ENCODE results near the gene CELSR2. TPM values are rescaled to one million over a fixed set of nuclear protein-coding genes. Genes with fewer than 3 reads are reported as not detected.
"Not testable (repeated sequence)": the region's sequence is repeated elsewhere in the genome, so short reads cannot be mapped to it uniquely, and the experiment has no call there.

CELSR2 gene, protein sequence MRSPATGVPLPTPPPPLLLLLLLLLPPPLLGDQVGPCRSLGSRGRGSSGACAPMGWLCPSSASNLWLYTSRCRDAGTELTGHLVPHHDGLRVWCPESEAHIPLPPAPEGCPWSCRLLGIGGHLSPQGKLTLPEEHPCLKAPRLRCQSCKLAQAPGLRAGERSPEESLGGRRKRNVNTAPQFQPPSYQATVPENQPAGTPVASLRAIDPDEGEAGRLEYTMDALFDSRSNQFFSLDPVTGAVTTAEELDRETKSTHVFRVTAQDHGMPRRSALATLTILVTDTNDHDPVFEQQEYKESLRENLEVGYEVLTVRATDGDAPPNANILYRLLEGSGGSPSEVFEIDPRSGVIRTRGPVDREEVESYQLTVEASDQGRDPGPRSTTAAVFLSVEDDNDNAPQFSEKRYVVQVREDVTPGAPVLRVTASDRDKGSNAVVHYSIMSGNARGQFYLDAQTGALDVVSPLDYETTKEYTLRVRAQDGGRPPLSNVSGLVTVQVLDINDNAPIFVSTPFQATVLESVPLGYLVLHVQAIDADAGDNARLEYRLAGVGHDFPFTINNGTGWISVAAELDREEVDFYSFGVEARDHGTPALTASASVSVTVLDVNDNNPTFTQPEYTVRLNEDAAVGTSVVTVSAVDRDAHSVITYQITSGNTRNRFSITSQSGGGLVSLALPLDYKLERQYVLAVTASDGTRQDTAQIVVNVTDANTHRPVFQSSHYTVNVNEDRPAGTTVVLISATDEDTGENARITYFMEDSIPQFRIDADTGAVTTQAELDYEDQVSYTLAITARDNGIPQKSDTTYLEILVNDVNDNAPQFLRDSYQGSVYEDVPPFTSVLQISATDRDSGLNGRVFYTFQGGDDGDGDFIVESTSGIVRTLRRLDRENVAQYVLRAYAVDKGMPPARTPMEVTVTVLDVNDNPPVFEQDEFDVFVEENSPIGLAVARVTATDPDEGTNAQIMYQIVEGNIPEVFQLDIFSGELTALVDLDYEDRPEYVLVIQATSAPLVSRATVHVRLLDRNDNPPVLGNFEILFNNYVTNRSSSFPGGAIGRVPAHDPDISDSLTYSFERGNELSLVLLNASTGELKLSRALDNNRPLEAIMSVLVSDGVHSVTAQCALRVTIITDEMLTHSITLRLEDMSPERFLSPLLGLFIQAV (N-terminal part only)
- 9.8 TPM for total RNA-seq
- long read RNA-seq, partial matches to known transcripts, result 0 of 4 reads
- long read RNA-seq, other reads (novel, unspliced or antisense), result 4 of 4 reads

DNA sequence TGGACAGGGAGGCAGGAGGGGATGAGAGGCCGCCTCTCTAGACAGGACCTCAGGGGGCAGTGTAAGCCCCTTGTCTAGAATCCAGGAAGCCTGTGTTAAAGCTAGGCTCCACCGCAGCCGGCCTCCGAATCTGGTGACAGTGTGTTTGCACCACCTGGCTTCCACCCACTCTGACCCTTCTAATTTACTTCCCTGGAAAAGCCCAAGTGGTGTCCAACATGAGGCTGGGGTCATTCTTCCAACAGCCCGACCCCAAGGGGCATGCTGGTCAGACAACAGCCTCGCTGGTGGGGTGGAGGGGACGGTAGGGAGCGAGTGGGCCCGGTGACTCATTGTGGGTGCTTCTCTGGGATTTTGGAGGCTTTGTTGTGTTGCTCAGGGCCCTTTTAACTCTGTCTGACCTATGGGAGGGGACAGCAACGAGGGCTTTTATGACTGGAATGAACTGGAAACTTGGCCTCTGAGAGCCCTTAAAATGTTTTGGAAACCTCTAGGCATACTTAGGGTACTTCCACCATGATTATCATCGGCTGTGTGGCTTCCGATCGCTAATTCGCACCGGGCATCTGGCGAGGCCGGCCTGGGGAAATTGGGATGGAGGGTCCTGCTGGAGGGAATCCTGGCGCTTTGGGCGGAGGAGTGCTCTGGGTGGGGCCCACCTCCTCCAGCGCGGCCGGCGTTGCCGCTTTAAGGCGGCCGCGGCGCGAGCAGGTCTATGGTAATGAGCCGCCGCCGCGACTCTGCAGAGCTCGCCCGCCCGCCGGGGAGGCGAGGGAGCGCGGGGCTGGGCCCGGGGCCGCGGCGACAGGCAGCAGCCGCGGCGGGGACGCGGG lies at the start of gene CELSR2:
CELSR2 (plus strand) TSS at position 743 of the 833 bp plus-strand sequence. CDS start 541 bp downstream, outside the sequence.
- DNase-seq (peak; percentile 82), ATAC-seq (peak; percentile 80)
- intact Hi-C loops (cut with micrococcal nuclease), result no loop called here

DNA sequence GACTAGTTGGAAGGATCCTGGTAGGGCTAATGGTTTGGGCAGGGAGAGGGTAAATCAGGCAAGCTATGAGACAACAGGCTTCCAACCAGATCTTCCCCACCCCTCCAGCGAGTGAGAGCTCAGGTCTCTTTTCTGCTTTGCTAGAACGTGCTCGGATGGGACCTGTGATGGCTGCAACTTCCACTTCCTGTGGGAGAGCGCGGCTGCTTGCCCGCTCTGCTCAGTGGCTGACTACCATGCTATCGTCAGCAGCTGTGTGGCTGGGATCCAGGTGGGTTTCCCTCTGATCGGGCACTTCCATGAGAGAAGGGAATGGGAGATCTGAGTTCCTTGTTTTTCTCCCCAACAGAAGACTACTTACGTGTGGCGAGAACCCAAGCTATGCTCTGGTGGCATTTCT lies 49.6 kb upstream of the CELSR2 start:
- DNase-seq (no peak), ATAC-seq (no peak)
- intact Hi-C loops (cut with micrococcal nuclease), result no loop called here

DNA sequence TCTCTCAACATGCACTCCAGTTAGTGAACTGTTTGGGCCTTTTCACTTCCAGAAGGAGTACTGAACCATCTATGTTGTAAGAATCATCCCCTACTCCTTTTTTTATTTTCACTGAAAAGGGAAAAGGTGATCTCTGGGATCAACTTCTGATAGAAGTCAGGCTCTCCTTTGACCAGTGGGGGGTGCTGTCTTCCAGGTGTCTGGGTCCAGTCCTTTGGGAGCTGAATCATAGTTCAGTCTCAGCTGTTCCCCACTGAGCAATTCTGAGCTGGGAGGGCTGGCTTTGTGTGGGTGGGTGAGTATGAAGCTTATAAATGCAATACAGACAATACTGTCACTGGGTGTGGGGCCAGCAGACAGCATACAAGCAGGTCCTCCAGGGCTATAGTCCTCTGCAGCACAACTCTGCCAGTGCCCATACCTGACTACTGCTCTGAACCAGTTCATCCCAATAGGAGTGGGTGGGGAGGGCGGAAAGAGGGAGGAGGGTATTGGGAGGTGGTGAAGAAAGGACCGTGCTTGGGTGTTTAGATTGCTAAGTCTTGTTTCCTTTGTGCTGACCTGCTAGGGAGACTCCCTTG lies 48.1 kb upstream of the CELSR2 start:
- intact Hi-C loops (cut with micrococcal nuclease), result no loop called here
- ATAC-seq (no peak), DNase-seq (no peak)

DNA sequence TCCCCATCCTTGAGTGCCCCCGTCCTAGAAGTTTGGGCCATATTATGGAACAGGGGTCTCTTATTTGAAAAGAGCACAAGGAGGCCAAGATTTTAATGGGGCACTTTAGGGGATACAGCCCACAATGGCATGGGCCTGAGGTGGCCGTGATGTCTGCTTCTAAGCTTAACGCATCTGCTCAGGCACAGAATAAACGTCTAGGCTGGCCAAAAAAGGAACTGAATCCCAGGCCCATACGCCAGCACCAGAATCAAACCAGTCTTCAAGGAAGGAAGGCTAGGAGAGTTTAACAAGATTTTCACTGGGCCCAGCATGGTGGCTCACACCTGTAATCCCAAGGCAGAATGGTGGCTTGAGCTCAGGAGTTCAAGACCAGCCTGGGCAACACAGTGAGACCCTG lies 44.9 kb upstream of the CELSR2 start:
- intact Hi-C loops (cut with micrococcal nuclease), result no loop called here
- DNase-seq (no peak), ATAC-seq (no peak)

DNA sequence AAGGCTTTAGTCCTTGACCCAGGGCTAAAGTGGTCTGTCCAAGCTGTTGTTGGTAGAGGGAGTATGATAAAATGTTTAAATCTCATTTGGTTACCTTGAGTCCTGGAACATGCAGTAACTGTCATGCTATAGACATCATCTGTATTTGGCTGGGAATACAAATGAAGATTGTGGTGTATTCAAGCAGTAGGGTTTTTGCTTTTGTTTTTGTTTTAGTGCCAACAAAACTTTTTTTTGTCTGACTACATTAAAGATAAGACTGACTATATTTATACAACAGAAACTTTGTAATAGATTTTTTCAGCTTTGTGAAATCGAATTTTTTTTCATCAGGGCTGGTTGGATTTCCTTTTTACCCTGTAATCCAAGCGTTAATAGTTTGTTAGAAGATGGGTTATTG lies 43.0 kb upstream of the CELSR2 start:
- ATAC-seq (no peak), DNase-seq (no peak)
- intact Hi-C loops (cut with micrococcal nuclease), result no loop called here

DNA sequence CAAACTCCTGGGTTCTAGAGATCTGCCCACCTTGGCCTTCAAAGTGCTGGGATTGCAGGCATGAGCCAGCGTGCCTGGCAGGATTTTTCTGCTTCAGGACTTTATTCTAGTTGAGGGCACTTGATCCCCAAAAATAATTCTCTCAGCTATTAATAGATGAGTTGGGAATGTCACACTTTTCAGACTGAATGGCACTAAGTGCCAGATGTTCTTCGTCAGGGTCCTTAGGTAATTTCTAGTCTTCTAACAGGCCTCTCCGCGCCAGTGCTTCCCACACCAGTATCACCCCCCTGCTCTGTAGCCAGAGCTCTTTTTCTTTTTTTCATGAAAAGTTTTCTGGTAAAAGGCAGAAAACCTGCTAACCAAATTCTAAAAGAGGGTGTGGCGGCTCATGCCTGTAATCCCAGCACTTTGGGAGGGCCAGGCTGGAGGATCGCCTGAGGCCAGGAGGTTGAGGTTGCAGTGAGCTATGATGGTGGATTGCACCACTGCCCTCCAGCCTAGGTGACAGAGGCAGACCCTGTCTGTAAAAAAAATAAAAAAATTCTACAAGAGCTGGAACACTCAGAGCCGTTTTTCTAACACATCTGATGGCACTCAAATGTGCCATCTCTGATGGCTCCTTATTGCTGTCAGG lies 41.8 kb upstream of the CELSR2 start:
- ATAC-seq (no peak), DNase-seq (no peak)
- intact Hi-C loops (cut with micrococcal nuclease), result no loop called here

DNA sequence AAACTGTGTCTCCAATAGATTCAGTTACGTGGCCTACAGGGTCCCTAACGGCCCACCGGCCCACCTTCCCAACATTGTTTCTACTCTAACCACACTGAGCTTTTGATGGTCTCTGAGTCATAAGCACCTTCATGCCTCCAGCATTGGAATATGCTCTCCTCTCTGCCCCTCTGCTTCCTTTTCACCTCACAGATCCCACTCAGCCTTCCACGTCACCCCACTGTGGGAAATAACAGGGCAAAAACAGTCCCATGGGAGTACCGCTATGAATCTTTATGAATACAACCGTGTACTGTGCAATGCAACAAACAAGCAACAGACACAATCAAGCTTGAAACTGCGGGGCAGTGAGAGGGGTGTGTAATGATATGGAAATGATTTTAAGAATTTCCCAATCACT lies 40.9 kb upstream of the CELSR2 start:
- intact Hi-C loops (cut with micrococcal nuclease), result no loop called here
- no peak for DNase-seq
- ATAC-seq, result no peak

DNA sequence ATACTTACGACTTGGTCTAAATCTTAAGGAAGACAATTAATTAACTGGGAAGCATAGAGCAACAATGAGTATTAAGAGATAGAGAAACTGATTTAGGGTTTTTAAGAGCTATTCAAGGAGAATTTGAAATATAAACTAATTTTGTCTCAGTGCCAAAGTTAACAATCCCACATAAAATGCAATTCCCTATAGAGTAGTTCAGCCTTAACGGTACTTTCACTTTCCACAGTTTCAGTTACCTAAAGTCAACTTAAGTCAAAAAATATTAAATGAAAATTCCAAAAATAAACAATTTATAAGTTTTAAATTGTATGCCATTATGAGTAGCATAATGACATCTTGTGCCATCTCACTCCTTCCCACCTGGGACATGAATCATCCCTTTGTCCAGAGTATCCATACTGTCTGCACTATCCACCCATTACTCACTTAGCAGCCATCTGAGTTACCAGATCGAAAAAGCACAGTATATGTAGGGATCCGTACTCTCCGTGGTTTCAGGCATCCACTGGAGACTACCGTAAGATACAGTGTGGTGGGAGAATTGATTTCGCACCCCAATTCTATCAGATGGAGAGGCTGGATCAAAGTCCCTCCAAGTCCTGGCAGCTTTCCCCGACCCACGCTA lies 40.4 kb upstream of the CELSR2 start:
- ATAC-seq (no peak), DNase-seq (no peak)
- intact Hi-C loops (cut with micrococcal nuclease), result no loop called here

DNA sequence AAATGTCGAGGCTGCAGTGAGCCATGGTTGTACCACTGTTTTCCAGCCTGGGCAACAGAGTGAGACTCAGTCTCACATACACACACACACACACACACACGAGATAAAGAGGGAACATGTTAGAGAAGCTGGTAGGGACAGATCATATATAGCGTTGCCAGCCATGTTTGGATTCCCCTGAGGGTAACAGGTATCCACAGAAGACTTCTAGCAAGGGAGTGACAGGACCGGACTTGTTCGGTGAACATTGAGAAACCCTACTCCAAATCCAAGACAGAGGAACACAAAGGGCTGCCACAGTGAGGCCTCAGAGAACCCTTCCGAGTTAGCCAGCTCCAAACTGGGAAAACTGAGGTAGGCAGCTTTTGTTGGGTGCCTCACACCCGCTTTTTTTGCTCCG lies 39.3 kb upstream of the CELSR2 start:
- no peak for ATAC-seq
- DNase-seq, result no peak
- intact Hi-C loops (cut with micrococcal nuclease), result no loop called here

DNA sequence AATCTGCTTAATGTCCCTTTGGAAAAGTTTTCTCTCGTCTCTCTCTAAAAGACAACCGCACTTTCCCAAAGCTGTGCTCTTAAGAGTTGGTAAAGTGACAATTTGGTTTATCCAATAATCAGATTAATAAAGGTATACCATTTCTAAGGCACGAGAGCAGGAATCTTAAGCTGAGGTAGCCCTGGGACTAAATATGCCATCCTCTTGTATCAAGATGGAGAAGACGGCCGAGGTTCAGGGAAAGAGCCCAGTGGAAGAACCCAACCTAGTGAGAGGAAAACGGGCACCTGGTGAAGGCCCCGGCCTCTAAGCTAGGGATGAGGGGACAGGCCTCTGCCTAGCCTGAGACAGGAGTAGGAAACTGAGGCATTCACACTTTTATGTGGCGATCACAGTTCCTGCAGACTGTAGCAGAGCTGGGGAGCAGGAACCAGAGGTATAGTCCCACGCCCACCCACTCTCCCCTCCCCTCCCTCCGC lies 36.0 kb upstream of the CELSR2 start:
- ATAC-seq (no peak), DNase-seq (no peak)
- intact Hi-C loops (cut with micrococcal nuclease), result no loop called here

DNA sequence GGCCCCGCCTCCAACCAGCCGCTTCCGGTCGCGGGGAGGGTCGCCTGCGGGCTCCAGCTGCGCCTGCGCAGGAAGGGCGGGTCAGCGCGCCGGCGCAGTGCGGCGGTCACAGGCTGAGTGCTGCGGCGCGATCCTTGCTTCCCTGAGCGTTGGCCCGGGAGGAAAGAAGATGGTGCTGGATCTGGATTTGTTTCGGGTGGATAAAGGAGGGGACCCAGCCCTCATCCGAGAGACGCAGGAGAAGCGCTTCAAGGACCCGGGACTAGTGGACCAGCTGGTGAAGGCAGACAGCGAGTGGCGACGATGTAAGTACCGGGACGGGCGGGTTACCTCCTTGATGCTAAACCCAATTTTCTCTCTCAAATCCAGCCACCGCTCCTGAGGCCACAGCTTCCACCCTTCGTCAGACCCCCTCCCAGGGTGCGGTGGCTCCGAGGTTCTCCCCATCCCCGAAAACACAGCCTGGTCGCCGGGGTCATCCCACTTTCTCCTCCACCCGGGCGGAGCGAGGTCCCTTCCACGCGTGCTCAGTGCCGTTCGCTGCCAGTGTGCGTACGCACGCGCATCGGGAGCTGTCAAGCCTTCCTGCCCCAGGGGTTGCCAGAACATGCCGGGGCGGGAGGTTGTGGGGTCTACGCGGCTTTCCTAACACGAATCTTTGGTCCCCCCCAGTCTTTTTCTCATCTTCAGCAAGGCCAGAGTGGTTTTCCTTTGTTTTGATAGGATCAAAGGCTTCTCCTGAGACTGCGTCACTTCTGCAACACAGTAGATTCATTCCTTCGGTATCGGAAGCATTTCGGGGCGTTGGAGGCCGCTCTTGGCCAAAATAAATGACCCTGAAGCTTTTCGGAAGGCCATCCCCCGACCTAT lies 35.3 kb upstream of the CELSR2 start, which contains the start of gene SARS1:
SARS1 (plus strand) TSS at position 95 of the 870 bp plus-strand sequence; CDS start at position 170, 75 bp downstream.
- ATAC-seq (peak; percentile 97), DNase-seq (peak; percentile 94)
- intact Hi-C loops (cut with micrococcal nuclease), result no loop called here

DNA sequence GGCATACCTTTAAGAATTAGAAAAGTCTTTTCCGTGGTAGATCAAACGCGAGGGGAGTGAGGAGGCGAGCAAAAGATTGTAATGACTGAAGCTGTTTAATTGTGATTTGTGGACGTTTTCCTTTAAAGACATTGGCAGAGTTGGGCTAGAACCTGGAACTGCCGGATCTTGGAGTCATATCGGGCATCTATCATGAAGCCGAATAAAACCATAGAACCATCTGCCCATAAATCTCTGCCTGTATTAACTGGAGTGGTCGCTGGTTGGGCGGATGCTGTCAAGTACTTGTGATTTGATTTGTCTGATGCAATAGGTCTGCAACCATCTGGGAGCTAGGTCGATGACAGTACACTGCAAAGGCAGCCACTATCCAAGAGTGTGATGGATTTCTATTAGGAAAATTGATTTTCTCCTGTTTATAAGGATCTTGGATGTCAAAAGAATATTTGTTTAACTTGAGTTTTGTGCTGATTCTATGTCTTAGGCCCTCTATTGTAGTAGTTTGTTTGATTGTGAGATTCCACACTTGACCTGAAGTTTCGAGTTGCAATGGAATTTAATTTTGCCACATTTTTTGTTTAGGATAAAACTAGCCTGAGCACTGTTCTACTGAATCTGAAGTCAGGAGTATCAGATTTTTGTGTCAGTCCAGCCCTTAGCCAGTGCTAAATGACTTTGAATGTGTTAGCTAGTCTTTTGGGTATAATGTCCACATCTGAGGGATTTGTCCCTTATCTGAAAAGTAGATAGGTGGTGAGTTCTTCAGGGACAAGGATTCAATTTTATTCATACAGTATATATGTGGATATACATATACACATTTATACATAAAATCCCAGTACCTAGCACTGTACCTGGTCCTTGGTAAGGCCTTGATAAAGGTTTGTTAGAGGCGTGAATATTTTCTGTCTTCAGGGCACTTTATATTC lies 34.4 kb upstream of the CELSR2 start:
- ATAC-seq (peak; percentile 55), DNase-seq (no peak)
- intact Hi-C loops (cut with micrococcal nuclease), result no loop called here

DNA sequence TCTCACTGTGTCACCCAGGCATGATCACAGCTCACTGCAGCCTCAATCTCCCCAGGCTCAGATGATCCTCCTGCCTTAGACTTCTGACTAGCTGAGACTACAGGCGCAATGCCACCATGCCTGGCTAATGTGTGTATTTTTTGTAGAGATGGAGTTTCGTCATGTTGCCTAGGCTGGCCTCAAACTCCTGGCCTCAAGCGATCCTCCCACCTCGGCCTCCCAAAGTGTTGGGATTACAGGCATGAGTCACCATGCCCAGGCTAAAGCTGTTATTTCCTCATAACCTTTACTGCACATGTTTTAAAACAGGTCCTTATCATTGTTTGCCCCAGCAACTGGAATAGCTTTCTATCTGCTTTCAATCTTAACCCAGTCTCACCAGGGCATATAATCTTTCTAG lies 32.7 kb upstream of the CELSR2 start:
- intact Hi-C loops (cut with micrococcal nuclease), result no loop called here
- DNase-seq (no peak), ATAC-seq (no peak)

DNA sequence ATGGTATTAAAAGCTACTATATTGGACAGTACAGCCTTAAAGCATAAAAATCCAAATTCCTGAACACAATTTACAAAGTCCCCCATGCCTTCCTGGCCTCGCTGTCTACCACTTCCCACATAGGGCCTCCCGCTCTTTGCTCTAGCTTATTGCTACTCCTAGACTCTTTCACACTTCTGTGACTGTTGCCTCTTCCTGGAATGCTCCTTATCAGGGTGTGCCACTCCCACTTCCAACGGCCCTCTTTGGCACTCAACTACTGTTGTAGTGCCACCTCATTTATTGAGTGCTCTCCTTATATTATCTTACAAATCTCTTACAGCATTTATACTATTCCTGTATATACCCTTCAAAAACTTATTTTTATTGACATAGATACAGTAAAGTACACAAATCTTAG lies 30.8 kb upstream of the CELSR2 start:
- no peak for ATAC-seq
- DNase-seq, result no peak
- intact Hi-C loops (cut with micrococcal nuclease), result no loop called here

DNA sequence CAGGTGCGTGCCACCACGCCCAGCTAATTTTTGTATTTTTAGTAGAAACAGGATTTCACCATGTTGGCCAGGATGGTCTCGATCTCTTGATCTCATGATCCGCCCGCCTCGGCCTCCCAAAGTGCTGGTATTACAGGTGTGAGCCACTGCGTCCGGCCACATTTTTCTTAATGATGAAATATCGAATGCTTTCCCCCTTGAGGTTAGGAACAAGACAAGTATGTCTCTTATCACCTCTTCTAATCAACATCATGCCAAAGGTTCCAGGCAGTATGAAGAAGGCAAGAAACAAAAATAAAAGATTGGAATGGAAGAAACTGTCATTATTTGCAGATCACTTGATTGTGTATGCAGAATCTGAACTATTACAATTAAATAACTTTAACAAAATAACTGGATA lies 28.1 kb upstream of the CELSR2 start:
- intact Hi-C loops (cut with micrococcal nuclease); DNase-seq; ATAC-seq: not testable (repeated sequence)

All from left ventricle myocardium superior (tissue), 1 donor.